ENCODE data around the gene RAB44.

RAB44 gene

GRCh38 chr6:36666826-36667591 lies 30.6 kb upstream of the RAB44 start:
- DNase-seq (ENCODE audit: extremely low read depth in 1 of 2, low read depth in 1 of 2), result no peak

- DNase-seq (ENCODE audit: extremely low read depth in 1 of 2, low read depth in 1 of 2), result no peak
Measured at GRCh38 chr6:36668591-36668990, 29.0 kb upstream of the RAB44 start.

GRCh38 chr6:36669002-36669401 lies 28.6 kb upstream of the RAB44 start:
- DNase-seq (ENCODE audit: extremely low read depth in 1 of 2, low read depth in 1 of 2), result no peak

- DNase-seq (ENCODE audit: extremely low read depth in 1 of 2, low read depth in 1 of 2), result no peak
Measured at GRCh38 chr6:36670271-36670670, 27.4 kb upstream of the RAB44 start.

- DNase-seq (ENCODE audit: extremely low read depth in 1 of 2, low read depth in 1 of 2), result no peak
Measured at GRCh38 chr6:36671687-36672375, 25.8 kb upstream of the RAB44 start.

- no peak for DNase-seq (ENCODE audit: extremely low read depth in 1 of 2, low read depth in 1 of 2)
Measured at GRCh38 chr6:36673882-36674281, 23.7 kb upstream of the RAB44 start.

- DNase-seq (ENCODE audit: extremely low read depth in 1 of 2, low read depth in 1 of 2), result no peak
Measured at GRCh38 chr6:36674942-36675341, 22.7 kb upstream of the RAB44 start.

- DNase-seq (ENCODE audit: extremely low read depth in 1 of 2, low read depth in 1 of 2), result no peak
Measured at GRCh38 chr6:36676141-36677058, 21.2 kb upstream of the RAB44 start.

GRCh38 chr6:36677059-36677749 lies 20.4 kb upstream of the RAB44 start:
- DNase-seq (ENCODE audit: extremely low read depth in 1 of 2, low read depth in 1 of 2), result no peak

- no peak for DNase-seq (ENCODE audit: extremely low read depth in 1 of 2, low read depth in 1 of 2)
Measured at GRCh38 chr6:36677753-36678487, 19.7 kb upstream of the RAB44 start.

- peak; percentile 57 to 62 for DNase-seq (ENCODE audit: extremely low read depth in 1 of 2, low read depth in 1 of 2)
Measured at GRCh38 chr6:36678488-36679042, 19.1 kb upstream of the RAB44 start, which contains the start of gene CDKN1A. Gene CDKN1A, plus strand, starts transcription at chr6:36678714. Its CDS starts 5,388 bp downstream, at chr6:36684102.

GRCh38 chr6:36679043-36679833 lies 18.4 kb upstream of the RAB44 start:
- DNase-seq (ENCODE audit: extremely low read depth in 1 of 2, low read depth in 1 of 2), result no peak

- DNase-seq (ENCODE audit: extremely low read depth in 1 of 2, low read depth in 1 of 2), result peak in 1 of 2 donors; percentile 60
Measured at GRCh38 chr6:36682328-36683144, 15.1 kb upstream of the RAB44 start.

- no peak for DNase-seq (ENCODE audit: extremely low read depth in 1 of 2, low read depth in 1 of 2)
Measured at GRCh38 chr6:36683145-36683655, 14.4 kb upstream of the RAB44 start.

- no peak for DNase-seq (ENCODE audit: extremely low read depth in 1 of 2, low read depth in 1 of 2)
Measured at GRCh38 chr6:36683656-36684446, 13.8 kb upstream of the RAB44 start.

- DNase-seq (ENCODE audit: extremely low read depth in 1 of 2, low read depth in 1 of 2), result no peak
Measured at GRCh38 chr6:36684447-36684812, 13.2 kb upstream of the RAB44 start.

Measured in stimulated activated CD8-positive, alpha-beta memory T cell treated with anti-CD3 and anti-CD28 coated beads, Interleukin-7, amount 100 ng/mL, for 48 hours (primary cell).